ENCODE measurements around the gene FAXDC2. TPM values are rescaled to one million over a fixed set of nuclear protein-coding genes. Genes with fewer than 3 reads are reported as not detected.

The FAXDC2 gene
- total and polyA plus RNA-seq, 10 of the 15 experiments (the other 5 are each of a cell fraction or from before 2014, with no cell fraction given): 0.13 to 1.8 (median 0.35) TPM

GRCh38 chr5:154813736-154814135 lies 36.7 kb downstream of the FAXDC2 start:
- Histone ChIP-seq H4K20me1 (ENCODE audit: control insufficient read depth, insufficient read depth) (no peaks in the 10 kb centered on the region), H3K4me2 (ENCODE audit: control insufficient read depth, insufficient read depth) (no peak overlapping the region), H3K4me1 (ENCODE audit: control insufficient read depth, insufficient read depth, low read length) (no peaks in the 10 kb centered on the region), H3K27ac (ENCODE audit: control insufficient read depth, insufficient read depth) (no peak overlapping the region), H3K9ac (ENCODE audit: control insufficient read depth, insufficient read depth, low read length) (no peak overlapping the region), H2AFZ (ENCODE audit: control insufficient read depth, low read depth, low read length) (no peak overlapping the region), H3K27me3 (replicated peaks in 1 of 2; ENCODE audit: control insufficient read depth in 2 of 2, insufficient read depth in 2 of 2, low read length in 1 of 2) (no peaks in the 10 kb centered on the region), H3K36me3 (ENCODE audit: control insufficient read depth in 2 of 2, insufficient read depth in 2 of 2, low read length in 1 of 2) (peaks cover 28 to 59% of the 10 kb centered on the region in 2 experiments), H3K4me3 (no peak overlapping the region), H3K79me2 (ENCODE audit: control insufficient read depth, insufficient read depth, low read length) (no peaks in the 10 kb centered on the region), H3K9me3 (replicated peaks; ENCODE audit: control insufficient read depth, insufficient read depth, low read length) (no peaks in the 10 kb centered on the region)
- POLR2A ChIA-PET: no interaction called here
- intact Hi-C loops (cut with micrococcal nuclease; ENCODE audit: unreplicated experiment): loop anchor here (5.0 kb wide), 1 partner anchor 56 kb away; the partner anchor contains the start of gene LARP1
- in situ Hi-C loops (cut with MboI): loop anchor here (5.0 kb wide), 1 partner anchor 166 kb away; no protein-coding TSS in a partner anchor
- no TSS peak for BruUV-seq (replicated peaks)
- CTCF ChIA-PET: no interaction called here
- no peak for TF ChIP-seq USF2 (IDR thresholded peaks at IDR 0.05; ENCODE audit: borderline replicate concordance, low read depth, low read length)
- no peak for TF ChIP-seq CBX5 (IDR thresholded peaks at IDR 0.05; ENCODE audit: low read depth)
- no peak for TF ChIP-seq KAT2A (conservative IDR thresholded peaks at IDR 0.05; ENCODE audit: control insufficient read depth, low read depth, low read length)
- TF ChIP-seq, protein P1, sequence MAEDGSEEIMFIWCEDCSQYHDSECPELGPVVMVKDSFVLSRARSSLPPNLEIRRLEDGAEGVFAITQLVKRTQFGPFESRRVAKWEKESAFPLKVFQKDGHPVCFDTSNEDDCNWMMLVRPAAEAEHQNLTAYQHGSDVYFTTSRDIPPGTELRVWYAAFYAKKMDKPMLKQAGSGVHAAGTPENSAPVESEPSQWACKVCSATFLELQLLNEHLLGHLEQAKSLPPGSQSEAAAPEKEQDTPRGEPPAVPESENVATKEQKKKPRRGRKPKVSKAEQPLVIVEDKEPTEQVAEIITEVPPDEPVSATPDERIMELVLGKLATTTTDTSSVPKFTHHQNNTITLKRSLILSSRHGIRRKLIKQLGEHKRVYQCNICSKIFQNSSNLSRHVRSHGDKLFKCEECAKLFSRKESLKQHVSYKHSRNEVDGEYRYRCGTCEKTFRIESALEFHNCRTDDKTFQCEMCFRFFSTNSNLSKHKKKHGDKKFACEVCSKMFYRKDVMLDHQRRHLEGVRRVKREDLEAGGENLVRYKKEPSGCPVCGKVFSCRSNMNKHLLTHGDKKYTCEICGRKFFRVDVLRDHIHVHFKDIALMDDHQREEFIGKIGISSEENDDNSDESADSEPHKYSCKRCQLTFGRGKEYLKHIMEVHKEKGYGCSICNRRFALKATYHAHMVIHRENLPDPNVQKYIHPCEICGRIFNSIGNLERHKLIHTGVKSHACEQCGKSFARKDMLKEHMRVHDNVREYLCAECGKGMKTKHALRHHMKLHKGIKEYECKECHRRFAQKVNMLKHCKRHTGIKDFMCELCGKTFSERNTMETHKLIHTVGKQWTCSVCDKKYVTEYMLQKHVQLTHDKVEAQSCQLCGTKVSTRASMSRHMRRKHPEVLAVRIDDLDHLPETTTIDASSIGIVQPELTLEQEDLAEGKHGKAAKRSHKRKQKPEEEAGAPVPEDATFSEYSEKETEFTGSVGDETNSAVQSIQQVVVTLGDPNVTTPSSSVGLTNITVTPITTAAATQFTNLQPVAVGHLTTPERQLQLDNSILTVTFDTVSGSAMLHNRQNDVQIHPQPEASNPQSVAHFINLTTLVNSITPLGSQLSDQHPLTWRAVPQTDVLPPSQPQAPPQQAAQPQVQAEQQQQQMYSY (CRISPR knock-in tag; IDR thresholded peaks at IDR 0.05): no peak
- RAD21 ChIA-PET (ENCODE audit: unreplicated experiment): interaction anchor here (0.6 kb wide), 1 partner anchor 37 kb away, joined by 3 read pairs; no protein-coding TSS in a partner anchor
- SMC1A ChIA-PET (ENCODE audit: uncharacterized antibody, unreplicated experiment): interaction anchor here (1.0 kb wide), 1 partner anchor 795 kb away, joined by 3 read pairs; no protein-coding TSS in a partner anchor
- WGBS (ENCODE audit: insufficient coverage, insufficient replicate concordance, low lambda C conversion rate, missing lambda C conversion rate): 43% methylated on average over 10 of the region's 10 CpGs
- ATAC-seq: no peak
- no peak for FAIRE-seq
- no peak for DNase-seq (ENCODE audit: low read depth, low spot score)
